GM21528 (cell line): ENCODE results near the gene ANKS1B.
"Not testable (repeated sequence)": the region's sequence is repeated elsewhere in the genome, so short reads cannot be mapped to it uniquely, and the experiment has no call there.

Experiments used
- ATAC-seq: cut with Tn5 transposase; IDR thresholded peaks from one replicate; pipeline ENCODE4 v1.9.1; 2021; ENCODE audit warnings: mild to moderate bottlenecking, moderate library complexity; ENCODE audit not compliant: unreplicated experiment, low FRiP score

The ANKS1B gene

DNA sequence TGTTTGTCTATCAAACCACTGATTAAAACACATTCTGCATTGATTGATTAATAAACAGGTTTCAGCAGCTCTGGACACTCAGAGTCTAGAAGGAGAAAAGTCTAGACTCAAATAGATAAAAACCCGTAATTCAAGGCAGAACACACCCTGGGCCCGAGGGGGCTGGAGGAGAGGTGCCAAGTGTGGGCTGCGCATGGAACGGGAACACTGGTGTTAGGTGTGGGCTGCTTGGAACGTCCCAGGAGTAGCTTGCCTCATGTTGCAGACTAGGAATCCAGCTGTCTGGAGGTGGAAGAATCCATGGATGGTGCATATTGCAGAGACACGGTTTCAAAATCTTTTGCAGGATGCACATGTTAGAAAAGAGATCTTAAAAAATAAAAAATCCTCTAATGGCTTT, 1116.7 kb downstream of the ANKS1B start:
- no peak for ATAC-seq

GRCh38 chr12:98864363-98864762, 1120.4 kb downstream of the ANKS1B start:
- ATAC-seq: no peak

DNA sequence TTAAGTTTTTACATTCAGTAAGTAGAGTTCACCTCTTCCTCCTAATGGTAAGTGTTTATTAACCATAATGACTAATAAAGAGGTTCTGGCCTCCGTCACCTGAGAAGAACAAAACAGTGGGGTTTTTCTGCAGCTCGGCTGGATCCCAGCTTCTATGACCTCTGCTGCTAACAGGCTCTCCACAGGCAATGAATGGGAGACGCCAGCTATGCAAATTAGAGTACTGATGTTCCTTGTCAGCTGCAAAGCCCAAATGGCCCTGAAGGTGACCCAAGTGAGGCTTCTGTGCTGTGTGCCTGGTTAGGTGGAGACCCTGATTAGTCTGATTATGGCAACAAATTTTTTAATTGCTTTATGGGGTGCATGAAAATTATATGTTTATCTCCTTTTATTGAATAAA, 1121.6 kb downstream of the ANKS1B start:
- ATAC-seq: no peak

GRCh38 chr12:98861251-98861650, 1123.5 kb downstream of the ANKS1B start:
- ATAC-seq: no peak

- no peak for ATAC-seq
These were observed 1127.7 kb downstream of the ANKS1B start for GRCh38 chr12:98856897-98857540.

DNA sequence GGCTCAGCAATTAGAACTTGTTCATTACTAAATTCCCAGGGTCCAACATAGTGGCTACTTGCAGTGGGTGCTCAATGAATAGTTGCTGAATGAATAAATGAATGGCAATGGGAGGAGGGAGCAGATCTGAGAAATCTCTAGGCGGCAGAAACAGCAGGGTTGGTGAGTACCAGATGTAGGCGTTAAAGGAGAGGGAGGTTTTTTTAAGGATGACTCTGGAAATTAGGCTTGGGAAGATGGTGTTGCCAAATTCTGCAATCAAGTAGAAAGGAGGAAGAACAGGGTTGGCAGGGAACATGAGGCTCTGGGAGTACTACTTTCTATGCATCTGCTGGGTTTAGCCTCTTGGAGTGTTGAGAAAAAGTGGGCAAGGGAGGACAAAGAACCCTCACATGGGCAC, 1132.6 kb downstream of the ANKS1B start:
- no peak for ATAC-seq

DNA sequence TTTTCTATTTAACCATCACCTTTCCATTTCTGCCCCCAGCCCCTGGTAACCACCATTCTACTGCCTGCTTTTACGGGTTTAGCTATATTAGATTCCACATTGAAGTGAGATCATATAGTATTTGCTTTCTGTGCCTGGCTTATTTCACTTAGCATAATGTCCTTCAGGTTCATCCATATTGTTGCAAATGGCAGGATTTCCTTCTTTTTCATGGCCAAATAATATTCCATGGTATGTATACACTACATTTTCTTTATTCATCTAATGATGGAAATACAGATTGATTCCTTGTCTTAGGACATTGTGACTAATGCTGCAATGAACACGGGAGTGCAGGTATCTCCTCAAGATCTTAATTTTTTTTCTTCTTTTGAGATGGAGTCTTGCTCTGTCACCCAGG, 1137.5 kb downstream of the ANKS1B start:
- no peak for ATAC-seq

DNA sequence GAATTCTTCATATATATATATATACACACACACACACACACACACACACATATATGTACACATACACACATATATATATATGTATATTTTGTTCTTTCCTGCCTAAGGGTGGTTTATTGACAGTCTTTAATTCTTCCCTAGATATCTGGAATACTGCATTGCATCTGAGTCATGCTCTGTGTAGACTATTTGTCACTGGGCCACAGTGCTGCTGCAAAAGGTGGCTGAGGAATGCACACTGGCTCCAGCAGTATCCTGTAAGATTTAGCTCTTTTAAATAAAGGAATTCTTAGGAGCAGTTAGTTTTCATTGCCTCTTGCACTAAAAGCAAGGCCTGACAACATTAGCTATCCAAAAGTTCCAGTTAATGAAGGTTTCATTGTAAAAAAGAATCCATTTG, 1138.8 kb downstream of the ANKS1B start:
- no peak for ATAC-seq

- no peak for ATAC-seq
These were observed 1144.4 kb downstream of the ANKS1B start for GRCh38 chr12:98840325-98840724.

DNA sequence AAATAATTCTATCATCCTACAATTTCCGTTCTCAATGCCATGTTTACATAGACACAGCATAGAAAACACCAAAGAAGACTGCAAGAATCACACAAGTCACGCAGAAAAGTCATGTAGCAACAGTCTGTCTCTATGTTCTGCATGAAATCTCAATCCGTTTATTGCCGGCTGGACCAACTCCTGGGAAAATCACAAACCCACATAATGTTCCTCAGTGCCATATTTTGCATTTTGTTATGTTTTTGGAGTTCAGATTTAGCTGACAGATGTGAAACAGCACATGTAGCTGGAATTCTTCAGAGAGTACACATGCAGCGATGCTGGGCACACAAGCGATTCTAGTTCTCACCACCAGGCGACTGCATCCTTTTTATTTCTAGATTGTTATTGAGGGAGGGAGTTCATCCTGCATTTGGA, 1146.5 kb downstream of the ANKS1B start:
- no peak for ATAC-seq

DNA sequence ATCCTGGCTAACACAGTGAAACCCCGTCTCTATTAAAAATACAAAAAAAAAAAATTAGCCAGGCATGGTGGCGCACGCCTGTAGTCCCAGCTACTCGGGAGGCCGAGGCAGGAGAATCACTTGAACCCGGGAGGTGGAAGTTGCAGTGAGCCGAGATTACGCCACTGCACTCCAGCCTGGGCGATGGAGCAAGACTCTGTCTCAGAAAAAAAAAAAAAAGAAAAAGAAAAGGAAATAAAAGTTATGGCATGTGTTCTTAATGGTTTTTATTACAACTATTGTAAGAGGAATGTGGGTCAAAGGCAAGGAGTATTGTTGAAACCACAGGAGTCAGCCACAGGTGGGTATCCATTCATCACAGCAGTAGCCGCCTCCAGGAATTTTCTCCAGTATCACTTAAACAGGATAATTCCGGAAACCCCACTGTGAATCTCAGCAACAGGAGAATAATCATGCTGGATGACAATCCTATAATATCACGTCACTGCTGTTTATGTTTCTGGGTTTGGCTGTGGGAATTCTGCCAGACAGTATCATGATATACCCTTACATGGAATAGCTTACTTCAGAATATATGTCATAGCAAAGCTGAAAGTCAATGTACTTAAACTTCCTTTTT, 1147.5 kb downstream of the ANKS1B start:
- ATAC-seq: not testable (repeated sequence)

GRCh38 chr12:98830657-98831056, 1154.1 kb downstream of the ANKS1B start:
- ATAC-seq: no peak

GRCh38 chr12:98828802-98829600, 1155.7 kb downstream of the ANKS1B start:
- no peak for ATAC-seq

DNA sequence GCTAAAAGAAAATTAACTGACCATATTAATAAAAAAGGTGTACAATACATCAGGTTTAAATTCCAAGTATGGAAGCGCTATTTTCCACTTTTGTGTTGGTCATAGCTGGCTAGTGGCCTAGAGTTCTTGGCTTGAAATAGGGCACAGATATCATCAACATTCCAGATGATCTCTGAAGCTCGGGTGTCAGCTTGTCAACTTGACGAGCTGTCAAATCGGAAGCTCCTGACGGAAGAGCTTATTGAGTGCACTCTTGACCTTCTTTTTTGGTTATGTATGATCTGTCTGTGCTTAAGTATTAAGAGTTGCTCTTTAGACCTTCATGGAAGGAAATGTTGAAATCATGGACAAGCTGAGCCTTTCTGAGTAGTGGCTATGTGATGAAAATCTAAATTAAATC, 1161.7 kb downstream of the ANKS1B start:
- ATAC-seq: no peak

- no peak for ATAC-seq
These were observed 1162.9 kb downstream of the ANKS1B start for GRCh38 chr12:98821866-98822265.

GRCh38 chr12:98821232-98821631, 1163.5 kb downstream of the ANKS1B start:
- ATAC-seq: no peak

DNA sequence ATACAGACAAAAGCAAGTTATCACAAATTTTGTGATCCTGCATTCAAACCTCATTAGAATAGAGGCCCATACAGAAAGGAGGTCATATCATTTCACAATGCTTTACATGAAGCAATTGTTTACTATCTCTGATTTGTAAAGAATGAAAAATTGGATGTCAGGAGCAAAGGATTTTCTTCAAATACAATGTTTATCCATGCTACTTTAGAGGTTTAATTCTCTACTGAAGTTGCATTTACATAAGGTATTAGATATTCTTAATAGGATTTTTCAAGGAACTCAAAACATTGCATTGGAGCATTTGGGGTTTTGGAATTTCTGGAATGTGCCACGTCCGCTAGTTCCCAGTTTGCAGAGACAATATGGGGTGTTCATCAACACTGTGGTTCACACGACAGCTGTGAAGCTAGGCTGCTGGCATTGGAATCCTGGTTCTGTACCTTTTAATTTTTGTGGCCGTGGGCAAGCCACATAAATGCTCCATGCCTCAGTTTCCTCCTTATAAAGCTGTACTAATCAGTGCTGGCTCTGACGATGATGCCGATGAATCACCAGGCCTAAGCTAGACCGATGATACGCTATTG, 1164.8 kb downstream of the ANKS1B start:
- no peak for ATAC-seq

DNA sequence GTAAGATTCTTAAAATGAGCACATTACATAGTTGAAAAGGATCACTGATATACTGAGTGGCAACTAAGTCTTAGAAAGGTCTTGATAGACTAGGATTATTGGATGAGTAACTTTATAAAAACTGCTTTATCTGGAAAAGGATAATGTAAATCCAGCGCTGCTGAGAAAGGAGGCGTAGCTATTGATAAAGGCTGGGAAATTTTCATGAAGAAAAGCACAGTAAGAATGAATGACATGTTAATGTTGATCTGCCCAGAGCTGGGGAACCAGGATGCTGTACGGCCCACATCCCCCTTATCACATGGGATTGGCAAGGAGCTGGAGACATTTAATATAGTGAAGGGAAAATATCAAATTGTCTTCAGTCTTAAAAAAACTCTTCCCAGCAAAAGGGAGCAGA, 1165.7 kb downstream of the ANKS1B start:
- no peak for ATAC-seq

DNA sequence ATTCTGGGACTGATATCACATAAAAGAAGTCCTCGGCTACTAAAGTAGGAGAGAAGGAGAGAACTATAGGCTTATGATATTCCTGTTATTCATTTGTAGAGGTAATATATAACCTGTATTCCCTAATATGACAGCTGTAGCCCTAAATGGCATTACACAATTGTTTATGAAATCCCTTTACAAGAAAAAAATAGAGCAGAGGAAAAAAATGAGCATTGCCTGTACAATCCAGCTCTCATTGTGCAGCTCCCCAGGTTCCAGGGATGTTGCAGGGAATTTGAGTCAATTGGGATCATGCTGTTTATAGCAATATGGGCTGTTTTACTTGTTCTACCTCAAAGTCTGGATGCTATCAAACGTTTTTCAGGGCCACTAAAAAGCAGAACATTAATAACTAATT, 1166.5 kb downstream of the ANKS1B start:
- no peak for ATAC-seq

- ATAC-seq: no peak
These were observed 1167.0 kb downstream of the ANKS1B start for GRCh38 chr12:98817742-98818141.

- ATAC-seq: no peak
These were observed 1168.0 kb downstream of the ANKS1B start for GRCh38 chr12:98816720-98817119.
